ENCODE measurements around the gene BRCA1. TPM values are rescaled to one million over a fixed set of nuclear protein-coding genes. Genes with fewer than 3 reads are reported as not detected.
"Not testable (repeated sequence)": the region's sequence is repeated elsewhere in the genome, so short reads cannot be mapped to it uniquely, and the experiment has no call there.

The BRCA1 gene
- total RNA-seq, 1 experiment from 2014 or later: 44.1 TPM

- ATAC-seq: no peak
- Histone ChIP-seq H3K36me3 (ENCODE audit: control insufficient read depth in 1 of 2, insufficient read depth in 2 of 2, low read length in 2 of 2) (peaks cover 11 to 20% of the 10 kb centered on the region in 2 experiments), H3K79me2 (ENCODE audit: insufficient read depth, low read length) (no peaks in the 10 kb centered on the region), H3K27ac (ENCODE audit: low read depth, low read length) (no peak overlapping the region), H2AFZ (ENCODE audit: low read depth, low read length, poor library complexity, severe bottlenecking) (no peak overlapping the region), H4K20me1 (ENCODE audit: insufficient read depth) (no peaks in the 10 kb centered on the region), H3K9ac (ENCODE audit: low read length) (no peak overlapping the region), H3K4me1 (ENCODE audit: control insufficient read depth in 1 of 2, insufficient read depth in 2 of 2, low read length in 2 of 2) (no peaks in the 10 kb centered on the region), H3K27me3 (ENCODE audit: insufficient read depth, low read length) (no peaks in the 10 kb centered on the region), H3K9me3 (ENCODE audit: control insufficient read depth in 1 of 2, insufficient read depth in 1 of 2, low read depth in 1 of 2, low read length in 2 of 2) (no peaks in the 10 kb centered on the region), H3K4me3 (replicated peaks in 1 of 2; ENCODE audit: low read depth in 1 of 2, low read length in 2 of 2) (no peak overlapping the region), H3K4me2 (ENCODE audit: low read length) (no peak overlapping the region), H3K9me2 (ENCODE audit: insufficient read depth) (no peaks in the 10 kb centered on the region)
- TF ChIP-seq CEBPB (IDR thresholded peaks at IDR 0.05; ENCODE audit: low read depth) (no peak), CBX3 (IDR thresholded peaks at IDR 0.05; ENCODE audit: low read depth) (no peak), RAD21 (IDR thresholded peaks at IDR 0.05; ENCODE audit: low read depth) (no peak), CTCF (IDR thresholded peaks at IDR 0.05 in 2 of 3, conservative IDR thresholded peaks at IDR 0.05 in 1 of 3; ENCODE audit: borderline replicate concordance in 1 of 3, insufficient read depth in 1 of 3, low read depth in 2 of 3, low read length in 2 of 3) (no peak), MAX (IDR thresholded peaks at IDR 0.05) (no peak), TCF7L2 (IDR thresholded peaks at IDR 0.05; ENCODE audit: borderline replicate concordance, extremely low read depth, insufficient read depth, insufficient read length) (no peak), SP1 (IDR thresholded peaks at IDR 0.05; ENCODE audit: low read depth) (no peak), ATF3 (IDR thresholded peaks at IDR 0.05) (no peak), SIN3A (IDR thresholded peaks at IDR 0.05; ENCODE audit: low read depth) (no peak), ZFX (IDR thresholded peaks at IDR 0.05) (no peak), EZH2phosphoT487 (IDR thresholded peaks at IDR 0.05; ENCODE audit: borderline replicate concordance) (no peak), ZNF274 (IDR thresholded peaks at IDR 0.05; ENCODE audit: low read depth, low read length) (no peak), EGR1 (IDR thresholded peaks at IDR 0.05; ENCODE audit: low read depth) (no peak), POLR2AphosphoS5 (IDR thresholded peaks at IDR 0.05; ENCODE audit: low read depth, low read length) (no peak), ELF1 (IDR thresholded peaks at IDR 0.05; ENCODE audit: borderline replicate concordance, low read depth) (no peak), EZH2 (IDR thresholded peaks at IDR 0.05) (no peak), FOSL1 (IDR thresholded peaks at IDR 0.05; ENCODE audit: low read depth) (no peak), SRF (IDR thresholded peaks at IDR 0.05; ENCODE audit: low read depth) (no peak), REST (IDR thresholded peaks at IDR 0.05; ENCODE audit: low read depth) (no peak)
- intact Hi-C loops (cut with micrococcal nuclease): no loop called here
- ChIA-PET POLR2A (no interaction called here), RAD21 (ENCODE audit: low non-redundant PET in 1 of 2, low total read pairs in 2 of 2, uncharacterized antibody in 2 of 2, unreplicated experiment in 2 of 2) (no interaction called here), CTCF (no interaction called here)
- BruUV-seq (replicated peaks): no TSS peak
- DNase-seq (ENCODE audit: low read depth, low spot score): no peak
Observed at GRCh38 chr17:43056051-43056450, 69.1 kb downstream of the BRCA1 start.

GRCh38 chr17:43053008-43053407 is 72.2 kb downstream of the BRCA1 start:
- H2AFZ ChIP-seq (ENCODE audit: low read depth, low read length, poor library complexity, severe bottlenecking); BruUV-seq (replicated peaks); H4K20me1 ChIP-seq (ENCODE audit: insufficient read depth); H3K27ac ChIP-seq (ENCODE audit: low read depth, low read length); DNase-seq (ENCODE audit: low read depth, low spot score); CTCF ChIA-PET; ATAC-seq; H3K4me3 ChIP-seq (replicated peaks in 1 of 2; ENCODE audit: low read depth in 1 of 2, low read length in 2 of 2); H3K9me2 ChIP-seq (ENCODE audit: insufficient read depth); POLR2A ChIA-PET; H3K4me1 ChIP-seq (ENCODE audit: control insufficient read depth in 1 of 2, insufficient read depth in 2 of 2, low read length in 2 of 2); H3K27me3 ChIP-seq (ENCODE audit: insufficient read depth, low read length); H3K79me2 ChIP-seq (ENCODE audit: insufficient read depth, low read length); H3K9ac ChIP-seq (ENCODE audit: low read length); H3K9me3 ChIP-seq (ENCODE audit: control insufficient read depth in 1 of 2, insufficient read depth in 1 of 2, low read depth in 1 of 2, low read length in 2 of 2); RAD21 ChIA-PET (ENCODE audit: low non-redundant PET in 1 of 2, low total read pairs in 2 of 2, uncharacterized antibody in 2 of 2, unreplicated experiment in 2 of 2); intact Hi-C loops (cut with micrococcal nuclease); H3K4me2 ChIP-seq (ENCODE audit: low read length): not testable (repeated sequence)
- peaks cover 21 to 25% of the 10 kb centered on the region in 2 experiments for H3K36me3 ChIP-seq (ENCODE audit: control insufficient read depth in 1 of 2, insufficient read depth in 2 of 2, low read length in 2 of 2)
